ENCODE data around the gene NHSL1.

The NHSL1 gene

GRCh38 chr6:138515657-138516248 lies 16.5 kb upstream of the NHSL1 start:
- Mint-ChIP-seq H3K27ac (no peak overlapping the region), H3K36me3 (ENCODE audit: low read depth) (no peaks in the 10 kb centered on the region), H3K27me3 (no peaks in the 10 kb centered on the region), H3K4me1 (ENCODE audit: low read depth) (peaks cover 8% of the 10 kb centered on the region), H3K4me3 (no peak overlapping the region), H3K9me3 (no peaks in the 10 kb centered on the region)
- intact Hi-C loops (cut with micrococcal nuclease) = loop anchor here (5.0 kb wide), 1 partner anchor 252 kb away; no protein-coding TSS in a partner anchor

- intact Hi-C loops (cut with micrococcal nuclease) = loop anchor here (5.0 kb wide), 1 partner anchor 252 kb away; no protein-coding TSS in a partner anchor
- Mint-ChIP-seq H3K9me3 (no peaks in the 10 kb centered on the region), H3K4me3 (no peak overlapping the region), H3K27me3 (no peaks in the 10 kb centered on the region), H3K4me1 (ENCODE audit: low read depth) (peaks cover 5% of the 10 kb centered on the region), H3K27ac (no peak overlapping the region), H3K36me3 (ENCODE audit: low read depth) (no peaks in the 10 kb centered on the region)
Measured at GRCh38 chr6:138514860-138515540, 15.7 kb upstream of the NHSL1 start.

GRCh38 chr6:138512609-138513008 lies 13.3 kb upstream of the NHSL1 start:
- Mint-ChIP-seq H3K4me3 (no peak overlapping the region), H3K27me3 (no peaks in the 10 kb centered on the region), H3K27ac (no peak overlapping the region), H3K9me3 (no peaks in the 10 kb centered on the region), H3K36me3 (ENCODE audit: low read depth) (no peaks in the 10 kb centered on the region), H3K4me1 (ENCODE audit: low read depth) (peaks cover 6% of the 10 kb centered on the region)
- intact Hi-C loops (cut with micrococcal nuclease) = no loop called here

- H3K27me3 Mint-ChIP-seq = no peaks in the 10 kb centered on the region
- no peaks in the 10 kb centered on the region for H3K9me3 Mint-ChIP-seq
- H3K27ac Mint-ChIP-seq = no peak overlapping the region
- no peak overlapping the region for H3K4me3 Mint-ChIP-seq
- intact Hi-C loops (cut with micrococcal nuclease) = no loop called here
- H3K36me3 Mint-ChIP-seq (ENCODE audit: low read depth) = no peaks in the 10 kb centered on the region
- peaks cover 5% of the 10 kb centered on the region for H3K4me1 Mint-ChIP-seq (ENCODE audit: low read depth)
Measured at GRCh38 chr6:138510093-138510492, 10.8 kb upstream of the NHSL1 start.

- Mint-ChIP-seq H3K9me3 (no peaks in the 10 kb centered on the region), H3K36me3 (ENCODE audit: low read depth) (no peaks in the 10 kb centered on the region)
- intact Hi-C loops (cut with micrococcal nuclease) = loop anchor here (1.0 to 5.0 kb wide), 2 partner anchors 80 to 392 kb away; no protein-coding TSS in a partner anchor
Measured at GRCh38 chr6:138509371-138509770, 10.1 kb upstream of the NHSL1 start.

GRCh38 chr6:138508676-138508988 lies 9.3 kb upstream of the NHSL1 start:
- H3K4me3 Mint-ChIP-seq = no peak overlapping the region
- H3K36me3 Mint-ChIP-seq (ENCODE audit: low read depth) = no peaks in the 10 kb centered on the region
- H3K27me3 Mint-ChIP-seq = no peaks in the 10 kb centered on the region
- intact Hi-C loops (cut with micrococcal nuclease) = loop anchor here (5.0 kb wide), 1 partner anchor 391 kb away; no protein-coding TSS in a partner anchor
- H3K9me3 Mint-ChIP-seq = no peaks in the 10 kb centered on the region
- no peak overlapping the region for H3K27ac Mint-ChIP-seq
- peaks cover 15% of the 10 kb centered on the region for H3K4me1 Mint-ChIP-seq (ENCODE audit: low read depth)

More at GRCh38 chr6:138509371-138509770, 10.1 kb upstream of the NHSL1 start:
- Mint-ChIP-seq H3K27me3 (no peaks in the 10 kb centered on the region), H3K27ac (no peak overlapping the region), H3K4me1 (ENCODE audit: low read depth) (peaks cover 8% of the 10 kb centered on the region), H3K4me3 (no peak overlapping the region)

- Mint-ChIP-seq H3K4me1 (ENCODE audit: low read depth) (peaks cover 18% of the 10 kb centered on the region), H3K36me3 (ENCODE audit: low read depth) (no peaks in the 10 kb centered on the region), H3K9me3 (no peaks in the 10 kb centered on the region), H3K4me3 (no peak overlapping the region), H3K27ac (no peak overlapping the region), H3K27me3 (no peaks in the 10 kb centered on the region)
- intact Hi-C loops (cut with micrococcal nuclease) = loop anchor here (5.0 kb wide), 1 partner anchor 391 kb away; no protein-coding TSS in a partner anchor
Measured at GRCh38 chr6:138507977-138508675, 8.8 kb upstream of the NHSL1 start.

GRCh38 chr6:138504764-138505689 lies 5.7 kb upstream of the NHSL1 start:
- no peaks in the 10 kb centered on the region for H3K27me3 Mint-ChIP-seq
- intact Hi-C loops (cut with micrococcal nuclease) = loop anchor here (5.0 kb wide), 1 partner anchor 388 kb away; no protein-coding TSS in a partner anchor
- no peaks in the 10 kb centered on the region for H3K9me3 Mint-ChIP-seq
- no peak overlapping the region for H3K27ac Mint-ChIP-seq
- H3K4me1 Mint-ChIP-seq (ENCODE audit: low read depth) = peaks cover 22% of the 10 kb centered on the region
- H3K4me3 Mint-ChIP-seq = no peak overlapping the region
- H3K36me3 Mint-ChIP-seq (ENCODE audit: low read depth) = no peaks in the 10 kb centered on the region

- intact Hi-C loops (cut with micrococcal nuclease) = no loop called here
- H3K9me3 Mint-ChIP-seq = no peaks in the 10 kb centered on the region
- peak overlapping the region; percentile 30 for H3K27ac Mint-ChIP-seq
- peaks cover 32% of the 10 kb centered on the region for H3K4me1 Mint-ChIP-seq (ENCODE audit: low read depth)
- H3K27me3 Mint-ChIP-seq = no peaks in the 10 kb centered on the region
- no peaks in the 10 kb centered on the region for H3K36me3 Mint-ChIP-seq (ENCODE audit: low read depth)
- H3K4me3 Mint-ChIP-seq = no peak overlapping the region
Measured at GRCh38 chr6:138503881-138504680, 4.8 kb upstream of the NHSL1 start.

GRCh38 chr6:138502546-138502945 lies 3.3 kb upstream of the NHSL1 start:
- H3K27ac Mint-ChIP-seq = no peak overlapping the region
- no peak overlapping the region for H3K4me3 Mint-ChIP-seq
- H3K27me3 Mint-ChIP-seq = no peaks in the 10 kb centered on the region
- no peaks in the 10 kb centered on the region for H3K36me3 Mint-ChIP-seq (ENCODE audit: low read depth)
- H3K9me3 Mint-ChIP-seq = no peaks in the 10 kb centered on the region
- peaks cover 38% of the 10 kb centered on the region for H3K4me1 Mint-ChIP-seq (ENCODE audit: low read depth)
- intact Hi-C loops (cut with micrococcal nuclease) = no loop called here

GRCh38 chr6:138500867-138501446 lies 1.7 kb upstream of the NHSL1 start:
- no peaks in the 10 kb centered on the region for H3K27me3 Mint-ChIP-seq
- H3K9me3 Mint-ChIP-seq = peaks cover 6% of the 10 kb centered on the region

GRCh38 chr6:138500045-138500665 lies 861 bp upstream of the NHSL1 start:
- intact Hi-C loops (cut with micrococcal nuclease) = no loop called here
- H3K9me3 Mint-ChIP-seq = peaks cover 11% of the 10 kb centered on the region
- peaks cover 6% of the 10 kb centered on the region for H3K36me3 Mint-ChIP-seq (ENCODE audit: low read depth)
- H3K4me1 Mint-ChIP-seq (ENCODE audit: low read depth) = peaks cover 38% of the 10 kb centered on the region
- no peaks in the 10 kb centered on the region for H3K27me3 Mint-ChIP-seq
- no peak overlapping the region for H3K4me3 Mint-ChIP-seq
- no peak overlapping the region for H3K27ac Mint-ChIP-seq

More at GRCh38 chr6:138500867-138501446, 1.7 kb upstream of the NHSL1 start:
- intact Hi-C loops (cut with micrococcal nuclease) = no loop called here
- Mint-ChIP-seq H3K4me3 (no peak overlapping the region), H3K4me1 (ENCODE audit: low read depth) (peaks cover 38% of the 10 kb centered on the region), H3K27ac (no peak overlapping the region), H3K36me3 (ENCODE audit: low read depth) (no peaks in the 10 kb centered on the region)
